Activated CD4-positive, alpha-beta T cell treated with anti-CD3 and anti-CD28 coated beads, Interleukin-10, Interleukin-2, amounts not matched to agents 100 ng/mL and 50 ng/mL, durations not matched to agents 16 hours and 8 hours (primary cell): Measurements from ENCODE around the gene DPP7.

Source experiments
- DNase-seq: peaks from one replicate; pipeline ENCODE4 v3.0.0-alpha.2; 2020

The DPP7 gene

DNA sequence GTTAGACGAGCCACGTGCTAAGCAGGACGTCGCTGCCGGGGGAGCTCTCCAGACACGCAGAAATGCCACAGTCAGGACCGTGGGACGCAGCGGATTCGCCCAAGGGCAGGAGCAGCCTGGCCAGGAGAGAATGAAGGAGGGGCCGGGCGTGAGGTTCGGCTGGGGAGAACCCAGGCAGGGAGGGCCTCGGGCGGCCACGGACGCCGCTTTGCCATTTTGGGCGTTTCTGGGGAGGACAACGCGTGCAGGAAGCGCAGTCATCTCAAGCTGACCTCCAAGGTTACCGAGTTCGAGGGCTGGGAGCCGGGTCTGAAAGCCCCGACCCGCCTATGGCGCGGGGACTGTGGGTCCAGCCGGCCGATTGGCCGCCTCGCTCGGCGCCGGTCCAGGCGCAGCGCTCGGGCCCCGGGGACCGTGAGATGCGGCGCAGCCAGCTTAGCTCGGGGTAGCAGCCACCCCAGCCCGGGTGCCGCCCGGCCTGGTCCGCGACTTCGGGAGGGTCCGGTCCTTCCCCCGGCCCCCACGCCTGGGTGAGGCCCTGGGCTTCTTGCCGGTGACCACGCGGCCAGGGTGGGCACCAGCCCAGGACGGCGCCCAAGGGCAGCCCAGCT is 28.5 kb downstream of the DPP7 start:
- DNase-seq, result peak; percentile 55

DNA sequence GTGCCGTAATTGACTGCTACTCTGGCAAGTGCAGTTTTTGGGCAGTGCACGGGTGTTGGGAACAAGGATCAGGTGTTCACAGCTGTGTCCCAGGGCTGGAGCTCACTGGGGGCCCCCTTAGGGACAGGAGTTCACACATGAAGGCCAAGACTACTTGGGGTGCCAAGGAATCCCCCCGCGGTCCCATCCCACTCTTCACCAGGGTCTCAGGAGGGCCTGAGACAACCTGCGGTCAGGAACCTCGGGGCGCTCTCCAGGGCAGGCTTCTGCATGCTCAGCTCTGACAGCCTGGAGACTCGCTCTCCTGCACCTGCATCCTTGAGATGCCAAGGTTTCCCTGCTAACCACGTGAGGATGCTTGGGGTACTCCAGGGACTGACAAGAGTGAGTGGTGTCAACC is 30.0 kb downstream of the DPP7 start:
- DNase-seq, result no peak

DNA sequence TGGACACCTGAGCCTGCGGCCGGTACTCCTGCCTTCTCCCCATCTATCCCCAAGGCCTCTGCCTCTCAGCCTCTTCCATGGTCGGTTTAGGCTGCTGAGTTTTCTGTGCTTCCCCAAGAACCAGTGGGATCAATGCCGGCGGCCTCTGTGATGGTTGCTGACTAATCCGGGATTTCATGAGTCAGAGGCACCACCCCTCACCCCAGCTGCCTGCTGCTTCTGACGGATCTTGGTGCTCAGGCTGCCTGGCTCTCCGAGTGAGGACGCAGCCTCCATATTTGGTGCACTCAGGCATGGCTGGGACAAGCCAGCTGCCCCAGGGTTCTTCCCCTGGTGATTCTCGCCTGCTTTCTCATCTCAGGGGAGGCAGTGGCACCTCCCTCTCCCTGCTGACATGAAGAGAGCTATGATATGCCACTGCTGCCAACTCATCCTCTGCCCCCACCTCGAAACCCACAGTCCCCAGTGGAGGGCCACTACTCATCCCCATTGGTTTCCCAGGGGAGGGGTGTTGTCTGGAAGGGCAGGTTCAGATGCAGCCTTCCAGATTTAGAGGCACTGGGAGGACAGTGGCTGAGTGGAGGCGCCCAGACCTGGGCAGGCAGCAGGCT is 31.0 kb downstream of the DPP7 start:
- DNase-seq, result peak; percentile 45

DNA sequence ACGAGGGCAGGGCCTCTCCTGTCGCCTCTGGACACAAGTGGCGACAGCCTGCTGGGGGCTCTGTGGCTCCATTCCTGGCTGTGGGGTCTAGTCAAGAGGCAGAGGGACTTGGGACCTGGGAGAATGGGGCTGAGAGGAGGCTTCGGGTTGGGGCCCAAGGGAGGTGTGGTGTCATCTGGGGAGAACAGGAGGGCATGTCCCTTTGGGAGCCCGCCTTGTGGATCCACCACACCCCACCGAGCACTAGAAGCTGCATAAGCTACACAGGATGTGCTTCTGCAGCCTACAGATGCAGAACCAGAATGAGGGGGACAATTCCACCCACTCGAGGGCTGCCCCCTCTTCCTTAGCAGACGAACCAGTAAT is 31.6 kb downstream of the DPP7 start:
- DNase-seq, result no peak

DNA sequence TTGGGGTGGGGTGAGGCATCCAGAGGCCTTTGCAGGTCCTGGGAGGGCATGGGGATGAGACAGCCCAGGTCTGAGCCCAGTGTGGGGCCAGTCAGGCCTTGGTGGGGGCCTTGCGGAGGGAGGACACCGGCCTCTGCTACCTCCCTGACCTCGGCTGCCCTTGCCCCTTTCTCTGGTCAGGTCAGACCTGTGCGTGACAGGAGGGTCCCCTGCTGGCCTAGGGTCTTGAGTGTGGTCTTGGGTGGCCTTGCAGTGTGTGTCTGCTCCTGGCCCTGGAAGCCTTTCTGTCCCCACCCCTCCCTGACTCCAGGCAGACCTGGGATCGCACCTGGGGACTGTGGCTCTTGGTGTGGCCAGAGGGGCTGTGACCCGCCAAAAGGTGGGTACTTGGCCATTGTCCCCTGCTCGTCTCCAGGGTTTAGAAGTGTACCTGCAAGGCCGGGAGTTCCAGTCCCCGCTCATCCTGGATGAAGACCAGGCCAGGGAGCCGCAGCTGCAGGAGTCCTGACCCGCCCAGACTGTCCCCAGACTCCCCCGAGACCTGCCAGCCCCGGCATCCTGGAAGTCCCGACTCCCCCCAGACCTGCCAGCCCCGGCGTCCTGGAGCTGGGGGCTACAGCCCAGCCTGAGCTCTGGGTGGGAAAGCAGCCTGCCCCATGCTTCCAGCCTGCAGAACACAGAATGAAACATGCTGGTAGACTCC is 32.2 kb downstream of the DPP7 start:
- DNase-seq, result no peak

DNA sequence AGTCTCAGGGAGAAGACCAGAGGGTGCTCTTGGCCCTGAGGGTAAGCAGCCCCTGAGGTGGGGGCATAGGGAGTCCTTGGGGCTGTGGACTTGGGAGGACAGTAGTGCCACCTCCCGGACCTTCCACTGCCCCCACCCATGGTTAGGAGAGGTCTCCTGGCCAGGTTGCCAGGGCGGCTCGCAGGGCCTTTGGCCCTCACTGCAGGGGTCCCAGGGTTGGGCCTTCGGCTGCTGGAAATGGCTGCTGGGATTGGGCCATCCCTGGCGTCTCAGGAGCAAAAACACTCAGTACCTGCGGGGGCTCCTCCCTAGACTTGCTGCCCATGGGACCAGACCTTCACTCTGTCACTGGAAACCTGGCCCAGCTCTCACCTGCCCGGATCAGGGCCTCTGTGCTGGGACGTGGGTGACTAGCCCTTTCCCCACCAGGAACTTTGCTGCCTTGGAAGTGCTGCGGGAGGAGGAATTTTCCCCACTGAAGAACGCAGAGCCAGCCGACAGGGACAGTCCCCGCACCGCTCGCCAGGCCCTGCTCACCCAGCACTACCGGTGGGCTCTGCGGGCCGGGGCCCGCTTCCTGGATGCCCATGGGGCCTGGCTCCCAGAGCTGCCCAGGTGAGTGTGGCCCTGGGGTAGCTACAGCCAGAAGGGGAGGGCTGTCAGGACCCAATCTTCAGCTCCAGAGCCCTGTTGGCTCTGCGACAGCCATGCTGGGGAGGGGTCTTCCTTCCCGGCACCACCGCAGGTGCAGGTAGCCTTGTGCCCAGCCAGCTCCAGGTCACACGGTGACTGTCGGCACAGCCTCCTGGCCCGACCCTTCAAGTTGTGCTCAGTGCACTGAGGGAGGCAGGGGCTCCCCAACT is 34.0 kb downstream of the DPP7 start:
- DNase-seq, result no peak

DNA sequence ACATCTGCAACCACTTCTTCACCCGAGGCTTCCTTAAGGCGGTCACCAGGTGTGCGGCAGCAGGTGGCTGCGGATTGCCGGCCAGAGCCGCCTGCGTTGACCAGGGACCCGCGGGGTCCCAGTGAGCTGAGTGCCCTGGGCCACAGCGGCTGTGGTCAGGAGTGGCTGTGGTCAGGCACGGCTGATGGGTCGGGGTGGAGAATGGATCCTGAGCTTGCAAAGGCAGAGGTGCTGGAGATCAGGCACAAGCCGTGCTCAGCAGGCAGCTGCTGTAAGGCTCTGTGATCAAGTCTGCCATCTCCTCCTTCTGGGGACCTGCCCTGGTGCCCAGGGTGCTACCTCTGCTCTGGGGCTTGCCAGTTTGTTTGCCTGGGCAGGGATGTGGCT is 35.1 kb downstream of the DPP7 start:
- no peak for DNase-seq

DNA sequence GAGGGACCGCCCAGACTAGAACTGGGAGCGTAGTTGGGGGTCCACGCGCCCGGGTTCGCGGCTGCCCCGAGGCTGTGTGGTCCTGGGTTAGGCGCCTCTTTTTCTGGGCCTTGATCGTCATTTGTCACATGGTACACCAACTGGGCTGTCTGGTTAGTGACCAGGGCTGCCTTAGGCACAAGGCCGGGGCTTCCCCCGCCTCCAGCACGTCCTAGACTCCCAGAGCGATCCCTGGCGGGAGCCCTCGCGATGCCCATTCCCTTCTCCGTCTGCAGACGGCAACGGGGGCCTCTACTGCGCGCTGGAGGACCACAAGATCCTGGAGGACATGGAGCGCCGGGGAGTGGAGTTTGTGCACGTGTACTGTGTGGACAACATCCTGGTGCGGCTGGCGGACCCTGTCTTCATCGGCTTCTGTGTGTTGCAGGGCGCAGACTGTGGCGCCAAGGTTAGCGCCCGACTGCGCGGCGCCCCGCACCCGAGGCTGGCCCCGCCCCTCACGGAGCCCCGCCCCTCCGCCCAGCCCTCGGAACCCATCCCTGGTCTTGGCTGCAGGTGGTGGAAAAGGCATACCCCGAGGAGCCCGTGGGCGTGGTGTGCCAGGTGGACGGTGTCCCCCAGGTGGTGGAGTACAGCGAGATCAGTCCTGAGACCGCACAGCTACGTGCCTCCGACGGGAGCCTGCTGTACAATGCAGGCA is 35.7 kb downstream of the DPP7 start:
- DNase-seq, result no peak

DNA sequence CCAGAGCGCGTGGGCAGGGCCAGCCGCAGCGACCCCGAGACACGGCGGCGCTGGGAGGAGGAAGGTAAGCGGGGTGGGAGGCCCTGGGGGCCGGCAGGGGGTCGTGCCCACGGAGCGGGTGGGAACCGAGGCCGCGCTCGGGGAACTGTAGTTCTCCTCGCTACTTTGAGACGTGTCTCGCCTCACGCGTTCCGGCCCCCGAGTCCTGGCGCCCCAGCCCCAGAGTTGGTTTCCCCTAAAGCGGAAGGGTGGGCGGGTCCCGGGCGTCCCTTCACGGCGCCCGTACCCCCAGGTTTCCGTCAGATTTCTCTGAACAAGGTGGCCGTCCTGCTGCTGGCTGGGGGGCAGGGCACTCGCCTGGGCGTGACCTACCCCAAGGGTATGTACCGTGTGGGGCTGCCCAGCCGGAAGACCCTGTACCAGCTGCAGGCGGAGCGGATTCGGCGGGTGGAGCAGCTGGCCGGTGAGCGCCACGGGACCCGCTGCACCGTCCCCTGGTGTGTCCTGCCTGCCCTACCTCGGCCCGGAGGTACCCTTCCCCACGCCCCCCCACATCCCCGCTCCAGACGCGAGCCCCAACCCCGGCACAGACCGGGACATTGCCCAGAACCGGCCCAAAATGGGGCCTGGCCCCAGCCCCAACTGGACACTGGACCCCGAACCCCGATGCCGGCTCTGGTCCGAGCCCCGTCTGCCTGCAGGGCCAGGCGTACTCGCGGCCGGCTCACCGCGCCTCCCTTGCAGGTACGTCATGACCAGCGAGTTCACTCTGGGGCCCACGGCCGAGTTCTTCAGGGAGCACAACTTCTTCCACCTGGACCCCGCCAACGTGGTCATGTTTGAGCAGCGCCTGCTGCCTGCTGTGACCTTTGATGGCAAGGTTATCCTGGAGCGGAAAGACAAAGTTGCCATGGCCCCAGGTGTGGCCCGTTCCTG is 36.5 kb downstream of the DPP7 start:
- DNase-seq, result peak; percentile 57

DNA sequence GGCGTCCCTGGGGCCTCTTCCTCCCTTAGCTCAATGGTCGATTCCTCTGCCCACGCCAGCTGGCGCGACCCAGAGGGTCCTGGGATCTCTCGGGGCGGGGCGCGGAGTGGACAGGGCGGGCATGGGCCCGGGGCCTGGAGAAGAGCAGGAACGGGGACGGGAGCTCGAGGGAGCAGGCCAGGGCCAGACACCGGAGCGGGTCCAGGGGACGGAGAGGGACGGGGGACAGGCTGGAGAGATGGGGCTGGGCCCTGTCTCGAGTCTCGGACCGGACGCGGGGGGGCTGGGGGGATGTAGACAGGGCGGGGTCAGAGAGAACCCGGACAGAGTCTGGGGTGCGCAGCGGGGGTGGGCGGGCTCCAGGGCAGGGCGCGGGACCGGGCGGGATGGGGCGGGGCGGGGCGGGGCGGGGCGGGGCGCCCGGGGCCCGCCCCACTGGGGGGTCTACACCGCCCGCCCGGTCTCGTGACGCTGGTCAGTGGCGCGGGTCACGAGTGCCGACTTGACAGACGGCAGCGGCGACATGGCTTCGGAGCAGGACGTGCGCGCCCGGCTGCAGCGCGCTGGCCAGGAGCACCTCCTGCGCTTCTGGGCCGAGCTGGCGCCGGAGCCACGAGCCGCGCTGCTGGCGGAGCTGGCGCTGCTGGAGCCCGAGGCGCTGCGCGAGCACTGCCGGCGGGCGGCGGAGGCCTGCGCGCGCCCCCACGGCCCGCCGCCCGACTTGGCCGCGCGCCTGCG is 37.4 kb downstream of the DPP7 start, which contains the start of gene UAP1L1:
Gene UAP1L1 (plus strand): TSS at position 508 of the 738 bp plus-strand sequence. CDS start 16 bp downstream, at position 524.
- peak; percentile 68 for DNase-seq

DNA sequence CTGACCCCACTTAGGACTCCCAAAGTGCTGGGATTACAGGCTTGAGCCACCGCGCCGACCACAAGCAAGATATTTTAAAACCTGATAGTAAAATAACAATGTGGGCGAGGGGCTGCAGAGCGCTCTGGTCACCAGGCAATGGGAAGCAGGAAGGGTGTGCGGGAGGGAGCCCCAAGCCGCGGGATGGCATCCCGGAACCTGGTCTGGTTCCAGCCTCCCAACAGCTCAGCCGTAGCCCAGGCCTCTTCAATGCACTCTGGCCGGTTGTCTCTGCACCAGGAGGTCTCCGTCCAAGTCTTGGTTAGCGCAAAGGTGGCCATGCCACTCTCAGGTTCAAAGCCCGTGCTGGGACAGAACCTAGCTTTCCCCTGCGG is 37.9 kb downstream of the DPP7 start:
- DNase-seq, result no peak

DNA sequence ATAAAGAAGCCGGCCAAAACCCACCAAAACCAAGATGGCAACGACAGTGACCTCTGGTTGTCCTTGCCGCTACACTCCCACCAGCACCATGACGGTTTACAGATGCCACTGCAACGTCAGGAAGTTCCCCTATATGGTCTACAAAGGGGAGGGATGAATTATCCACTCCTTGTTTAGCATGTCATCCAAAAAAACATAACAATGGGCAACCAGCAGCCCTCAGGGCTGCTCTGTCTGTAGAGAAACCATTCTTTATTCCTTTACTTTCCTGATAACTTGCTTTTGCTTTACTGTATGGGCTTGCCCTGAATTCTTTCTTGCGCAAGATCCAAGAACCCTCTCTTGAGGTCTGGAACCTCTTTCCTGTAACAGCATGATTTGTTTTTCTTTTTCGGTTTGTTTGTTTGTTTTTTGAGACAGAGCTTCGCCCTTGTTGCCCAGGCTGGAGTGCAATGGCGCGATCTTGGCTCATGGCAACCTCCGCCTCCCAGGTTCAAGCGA is 39.2 kb downstream of the DPP7 start:
- no peak for DNase-seq

DNA sequence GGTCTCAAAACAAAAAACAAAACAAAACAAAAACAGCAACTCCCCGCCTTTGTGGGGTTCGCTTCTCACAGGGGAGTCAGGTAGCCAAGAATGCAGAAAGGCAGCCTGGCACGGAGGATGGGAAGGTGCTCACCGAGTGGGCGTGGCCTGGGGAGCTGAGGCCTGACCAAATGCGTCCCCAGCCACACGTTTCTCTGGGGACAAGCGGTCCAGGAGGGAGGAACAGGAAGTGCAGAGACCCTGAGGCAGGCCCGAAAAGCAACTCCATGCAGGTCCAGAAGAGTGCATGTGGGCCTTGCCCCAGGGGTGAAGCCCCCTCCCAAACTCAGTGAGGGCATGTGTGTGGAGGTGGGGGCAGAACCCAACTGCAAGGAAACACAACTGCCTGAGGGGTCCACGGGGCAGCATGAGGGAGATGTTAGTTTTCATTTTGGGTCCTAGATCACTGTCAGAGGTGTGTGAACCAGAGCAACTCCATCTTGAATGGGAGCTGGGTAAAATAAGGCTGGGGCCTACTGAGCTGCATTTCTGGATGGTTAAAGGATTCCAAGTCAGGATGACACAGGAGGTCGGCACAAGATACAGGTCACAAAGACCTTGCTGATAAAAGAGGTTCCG is 39.8 kb downstream of the DPP7 start:
- DNase-seq, result no peak

DNA sequence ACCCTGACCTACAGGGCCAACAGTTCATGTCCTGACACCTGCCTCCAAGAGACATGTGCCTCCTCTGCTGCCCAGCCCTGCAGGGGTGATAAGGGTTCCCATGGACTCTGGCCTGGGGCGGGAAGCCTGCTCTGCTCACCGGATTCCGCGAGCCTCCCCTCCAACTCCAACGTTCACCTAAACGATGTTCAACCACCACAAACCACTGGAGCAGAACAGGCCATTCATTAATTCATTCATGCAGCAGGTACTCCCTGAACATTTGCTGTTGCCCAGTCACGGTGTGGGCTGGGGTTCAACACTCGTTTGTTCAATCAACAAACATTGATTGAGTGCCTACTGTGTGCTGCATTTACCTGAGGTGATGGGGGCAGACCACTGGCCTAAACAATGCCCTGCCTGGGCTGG is 40.5 kb downstream of the DPP7 start:
- no peak for DNase-seq

DNA sequence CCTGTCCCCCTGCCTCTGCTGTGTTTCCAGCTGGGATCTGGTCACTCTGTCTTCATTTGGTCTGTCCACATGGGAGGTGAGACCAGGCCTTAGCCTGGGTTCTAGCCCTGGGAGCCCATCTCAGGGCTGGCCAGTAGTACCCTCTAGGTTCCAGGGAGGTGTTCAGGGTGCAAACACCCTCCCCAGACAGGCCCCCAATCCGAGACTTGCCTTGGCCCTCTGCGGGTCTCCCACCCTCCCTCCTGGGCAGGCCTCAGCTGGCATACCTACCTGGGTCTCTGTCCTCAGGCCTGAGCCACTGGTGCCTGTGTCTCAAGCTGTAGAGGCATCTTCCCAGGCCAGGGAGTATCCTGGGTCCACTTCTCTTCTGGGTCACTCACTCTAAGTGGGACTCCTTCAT is 43.3 kb downstream of the DPP7 start:
- no peak for DNase-seq

DNA sequence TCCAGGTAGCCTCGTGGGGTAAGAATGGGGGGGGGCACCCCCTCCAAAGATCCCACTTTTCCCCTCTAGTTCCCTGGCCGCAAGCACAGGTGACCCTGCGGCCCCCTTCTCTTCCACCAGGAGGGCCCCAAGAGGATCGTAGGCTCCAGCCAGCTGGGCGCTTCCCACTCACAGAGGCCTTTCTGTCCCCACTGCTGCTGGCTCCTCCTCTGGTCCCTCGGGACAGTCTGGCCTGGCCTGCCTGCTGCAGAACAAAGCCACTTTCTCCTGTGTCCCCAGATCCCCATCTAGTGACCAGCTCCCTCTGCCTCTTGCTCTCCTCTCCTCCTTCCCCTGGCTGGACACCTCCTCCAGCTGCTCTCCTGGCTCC is 43.6 kb downstream of the DPP7 start:
- no peak for DNase-seq

DNA sequence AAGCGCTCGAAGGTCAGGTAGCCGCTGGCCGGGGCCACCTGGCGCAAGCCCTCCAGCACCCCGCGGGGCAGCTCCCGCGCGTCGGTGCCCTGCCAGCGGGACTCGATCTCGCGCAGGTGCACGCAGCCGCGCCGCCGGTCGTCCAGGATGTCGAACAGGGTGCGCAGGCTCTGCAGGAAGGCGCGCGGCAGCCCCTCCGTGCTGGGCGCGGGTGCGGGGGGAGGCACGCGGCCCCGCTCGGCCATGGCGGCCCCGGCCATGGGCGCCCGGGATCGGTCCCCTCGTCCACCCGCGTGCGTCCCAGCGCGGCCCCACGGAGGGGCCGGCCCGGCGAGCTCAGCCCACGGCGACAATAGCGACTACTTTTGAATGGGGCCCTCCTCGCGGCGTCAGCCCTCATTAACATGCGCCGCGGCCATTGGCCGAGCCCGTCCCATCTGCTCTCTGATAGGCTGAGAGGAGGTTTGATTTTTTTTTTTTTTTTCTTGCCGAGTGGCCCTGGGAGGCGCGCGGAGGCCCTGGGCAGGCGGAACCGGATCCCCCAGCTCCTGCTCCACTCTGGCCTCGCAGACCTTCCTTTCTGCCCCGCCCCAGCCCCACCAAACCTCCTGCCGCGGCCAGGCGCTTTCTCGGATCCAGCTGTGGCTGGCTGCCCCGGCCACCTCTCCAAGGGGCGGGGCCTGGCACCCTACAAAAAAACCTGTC is 44.2 kb downstream of the DPP7 start, which contains the start of gene SAPCD2:
Gene SAPCD2 (minus strand): TSS at position 357 of the 705 bp plus-strand sequence. CDS start 97 bp downstream, at position 260.
- peak; percentile 91 for DNase-seq

DNA sequence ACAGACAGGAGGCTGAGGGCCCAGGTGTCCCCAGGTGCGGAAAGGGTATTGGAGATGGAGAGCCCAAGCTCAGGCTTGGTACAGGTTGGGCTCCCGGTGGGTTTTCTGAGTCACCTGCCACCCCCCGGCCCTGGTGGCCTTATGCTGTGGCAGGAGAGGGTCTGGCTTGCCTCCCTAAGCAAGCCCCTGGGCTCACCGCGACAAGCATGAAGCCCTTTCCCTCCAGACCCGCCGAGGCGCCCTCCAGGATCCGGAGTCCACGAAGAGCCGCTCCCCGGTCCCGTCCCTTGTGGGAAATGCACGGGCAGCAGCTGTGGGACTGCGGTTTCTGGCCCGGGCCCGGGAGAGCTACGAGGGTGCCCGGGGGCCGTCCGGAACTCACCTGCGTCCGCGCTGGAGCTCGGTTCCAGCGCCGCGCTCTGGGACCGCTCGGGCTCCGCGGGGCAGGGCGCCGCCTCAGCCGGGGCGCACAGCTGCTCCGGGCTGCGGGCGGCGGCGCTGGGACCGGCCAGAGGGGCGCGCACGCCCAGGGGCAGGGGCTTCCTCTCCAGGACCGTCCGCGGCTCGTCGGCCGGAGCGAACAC is 44.9 kb downstream of the DPP7 start:
- no peak for DNase-seq
